Calu3 (cell line): Measurements from ENCODE around the gene GNB4. TPM values are rescaled to one million over a fixed set of nuclear protein-coding genes. Genes with fewer than 3 reads are reported as not detected.

ENCODE experiments used
- BruUV-seq: library from RNA; stranded (reverse); fragments of 400-500 nt; replicated peaks from 2 replicates; lab custom pipeline; 2021; lab: Mats Ljungman, UMichigan
- CTCF ChIA-PET: fragments of 300-600 bp; sonication (Branson Sonifier 250); formaldehyde crosslinking; loops from one replicate; lab custom pipeline; 2022; ENCODE audit warnings: antibody characterized with exemption; lab: Charles Lee
- DNase-seq: peaks from one replicate; pipeline ENCODE4 v3.0.0; 2022
- H3K27ac Mint-ChIP-seq: one replicate; pipeline ENCODE4 v1.8.0; 2022; ENCODE audit warnings: mixed read lengths; ENCODE audit not compliant: unreplicated experiment
- H3K27me3 Mint-ChIP-seq: one replicate; pipeline ENCODE4 v1.8.0; 2022; ENCODE audit warnings: mixed read lengths; ENCODE audit not compliant: unreplicated experiment
- H3K36me3 Mint-ChIP-seq: one replicate; pipeline ENCODE4 v1.8.0; 2022; ENCODE audit warnings: mild to moderate bottlenecking, moderate library complexity, mixed read lengths; ENCODE audit not compliant: insufficient read depth, unreplicated experiment
- H3K4me1 Mint-ChIP-seq: one replicate; pipeline ENCODE4 v1.8.0; 2022; ENCODE audit warnings: mild to moderate bottlenecking, low read depth, mixed read lengths; ENCODE audit not compliant: unreplicated experiment
- H3K4me3 Mint-ChIP-seq: one replicate; pipeline ENCODE4 v1.8.0; 2022; ENCODE audit warnings: mild to moderate bottlenecking, low read depth, moderate library complexity, mixed read lengths; ENCODE audit not compliant: unreplicated experiment
- H3K9me3 Mint-ChIP-seq: one replicate; pipeline ENCODE4 v1.8.0; 2022; ENCODE audit warnings: low read depth, mixed read lengths; ENCODE audit not compliant: unreplicated experiment
- CTCF ChIP-seq: fragments of 200-600 bp; IDR thresholded peaks from one replicate; pipeline ENCODE4 v1.8.0; 2022; ENCODE audit warnings: antibody characterized with exemption; ENCODE audit not compliant: unreplicated experiment
- intact Hi-C: fragments of 100-400 bp; cut with micrococcal nuclease; formaldehyde crosslinking; loops from one replicate; pipeline ENCODE4 v1.10.0; 2022; ENCODE audit not compliant: unreplicated experiment
- total RNA-seq: library from RNA; stranded (reverse); gene quantifications from 2 replicates; pipeline ENCODE4 v1.2.3, GENCODE V29; 2022

Gene GNB4
- total RNA-seq, 1 experiment from 2014 or later, result 24.0 TPM

GRCh38 chr3:179347345-179348194 is 103.7 kb downstream of the GNB4 start, which contains the start of gene MFN1:
Gene MFN1, plus strand, starts transcription at chr3:179347709. Its CDS starts 1,143 bp downstream, at chr3:179348852.
- H3K27me3 Mint-ChIP-seq, result no peaks in the 10 kb centered on the region
- intact Hi-C loops, result loop anchor here (2.0 to 5.0 kb wide), 2 partner anchors 23 to 215 kb away; partner anchors contain the start of gene ACTL6A

More at GRCh38 chr3:179347345-179348194, 103.7 kb downstream of the GNB4 start, which contains the start of gene MFN1:
- no TSS peak for BruUV-seq
- peaks cover 35% of the 10 kb centered on the region for H3K36me3 Mint-ChIP-seq
- peak; percentile 95 for DNase-seq
- H3K9me3 Mint-ChIP-seq, result no peaks in the 10 kb centered on the region
- peaks cover 7% of the 10 kb centered on the region for H3K4me1 Mint-ChIP-seq
- no peak for TF ChIP-seq CTCF
- H3K27ac Mint-ChIP-seq, result peak within 1 kb of the TSS; percentile 96
- CTCF ChIA-PET, result interaction anchor here (2.2 kb wide), 1 partner anchor 26 kb away, joined by 6 read pairs; no protein-coding TSS in a partner anchor
- H3K4me3 Mint-ChIP-seq, result peak within 1 kb of the TSS; percentile 99

Other genes with a start within 250 kb of the GNB4 start
- 4.6 and 6.4 TPM in 2 replicates for gene KCNMB3, start 200.4 kb downstream of the GNB4 start, total RNA-seq
- gene ZNF639, start 128.4 kb downstream of the GNB4 start, total RNA-seq, result 48.0 and 52.1 TPM in 2 replicates
- 79.9 and 86.2 TPM in 2 replicates for gene MFN1, start 103.8 kb downstream of the GNB4 start, total RNA-seq
- 148 and 158 TPM in 2 replicates for gene ACTL6A, start 111.5 kb upstream of the GNB4 start, total RNA-seq
- 76.2 and 88.0 TPM in 2 replicates for gene MRPL47, start 153.2 kb upstream of the GNB4 start, total RNA-seq
- gene NDUFB5, start 153.3 kb upstream of the GNB4 start, total RNA-seq, result 135 and 146 TPM in 2 replicates
- 25.5 and 29.8 TPM in 2 replicates for gene USP13, start 201.6 kb upstream of the GNB4 start, total RNA-seq